ENCODE measurements around the gene DTNA.
A peak's percentile ranks its signal among the peaks of the same experiment; 100 is the strongest.

DTNA gene

DNA sequence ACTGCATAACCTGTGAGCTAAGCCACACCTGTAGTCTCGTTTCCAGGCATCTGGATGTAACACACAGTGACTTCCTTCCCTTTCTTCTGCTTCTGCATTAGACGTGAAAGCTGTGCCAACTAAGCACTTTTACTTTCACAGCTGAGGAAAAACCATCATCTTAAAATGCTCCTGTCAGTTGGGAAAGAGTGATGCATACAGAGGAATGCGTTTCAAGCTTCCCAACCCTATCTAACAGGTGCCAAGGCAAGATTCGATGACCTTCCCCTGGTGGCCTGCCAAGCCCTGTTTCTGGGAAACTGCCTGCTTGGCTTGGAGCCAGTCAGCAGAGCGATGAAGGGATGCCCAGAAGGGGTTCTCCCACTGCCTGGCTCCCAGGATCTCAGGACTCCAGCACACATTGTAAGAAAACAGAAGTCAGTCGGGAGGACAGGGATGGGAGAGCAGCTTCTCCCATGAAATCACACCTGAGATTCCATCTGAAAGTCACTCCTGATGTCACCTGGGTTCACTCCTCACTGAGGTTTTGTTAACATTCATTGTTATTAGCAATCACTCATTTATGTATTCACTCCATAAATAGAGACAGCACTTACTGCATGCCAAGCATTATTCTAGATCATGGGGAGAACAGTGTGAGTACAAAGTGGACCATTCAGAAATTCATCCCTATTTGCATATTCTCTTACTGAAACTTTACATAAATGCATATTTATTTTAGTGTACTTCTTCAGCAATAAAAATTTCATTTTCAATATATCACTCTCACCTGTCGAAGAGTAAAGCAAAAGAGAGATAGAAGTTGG lies 64.1 kb downstream of the DTNA start:
- peak; percentile 42 for DNase-seq

- DNase-seq: no peak
Measured at GRCh38 chr18:34775461-34775860, 65.4 kb downstream of the DTNA start.

- DNase-seq: no peak
Measured at GRCh38 chr18:34779112-34779511, 69.0 kb downstream of the DTNA start.

- DNase-seq: no peak
Measured at GRCh38 chr18:34780856-34781255, 70.8 kb downstream of the DTNA start.

DNA sequence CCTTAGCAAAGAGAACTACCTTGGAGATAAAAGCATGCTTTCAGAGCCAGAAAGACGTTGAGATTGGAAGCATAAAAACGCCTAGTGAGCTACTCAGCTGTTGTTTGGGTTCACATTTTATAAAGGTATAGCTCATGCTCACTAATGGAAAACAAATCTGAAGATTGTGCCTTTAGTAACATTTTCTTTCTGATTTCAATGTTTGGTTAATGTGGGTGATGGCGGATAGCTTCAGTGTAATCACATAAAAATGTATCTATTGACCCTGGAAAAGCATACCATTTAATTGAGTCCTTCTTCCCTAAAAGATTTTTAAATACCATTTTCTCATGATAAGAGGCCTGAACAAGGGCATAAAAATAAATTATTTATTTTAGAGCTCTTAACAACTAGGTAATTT lies 73.4 kb downstream of the DTNA start:
- DNase-seq: no peak

GRCh38 chr18:34786162-34786741 lies 76.2 kb downstream of the DTNA start:
- no peak for DNase-seq

GRCh38 chr18:34787931-34788532 lies 77.9 kb downstream of the DTNA start:
- DNase-seq: peak; percentile 60

GRCh38 chr18:34789768-34790344 lies 79.8 kb downstream of the DTNA start:
- DNase-seq: no peak

DNA sequence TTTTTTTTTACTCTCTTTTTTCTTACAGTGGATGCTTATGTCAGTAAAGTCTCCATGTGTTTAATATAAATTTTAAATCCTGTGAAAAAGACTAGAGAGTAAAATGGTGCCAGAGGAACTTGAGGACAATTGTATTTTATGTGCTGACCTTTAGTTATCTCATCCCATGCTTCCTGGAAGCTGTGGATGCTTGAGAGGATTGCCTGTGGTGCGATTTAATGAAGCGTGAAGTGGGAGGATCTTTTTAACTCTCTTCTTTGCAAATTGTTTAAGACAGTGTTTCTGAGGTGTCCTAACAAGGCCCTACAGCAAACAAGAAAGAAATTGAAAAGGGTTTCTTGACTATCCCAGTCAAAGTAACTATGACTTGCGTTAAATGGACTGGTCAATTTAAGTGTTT lies 84.2 kb downstream of the DTNA start:
- DNase-seq: no peak

GRCh38 chr18:34795070-34795732 lies 85.1 kb downstream of the DTNA start:
- no peak for DNase-seq

DNA sequence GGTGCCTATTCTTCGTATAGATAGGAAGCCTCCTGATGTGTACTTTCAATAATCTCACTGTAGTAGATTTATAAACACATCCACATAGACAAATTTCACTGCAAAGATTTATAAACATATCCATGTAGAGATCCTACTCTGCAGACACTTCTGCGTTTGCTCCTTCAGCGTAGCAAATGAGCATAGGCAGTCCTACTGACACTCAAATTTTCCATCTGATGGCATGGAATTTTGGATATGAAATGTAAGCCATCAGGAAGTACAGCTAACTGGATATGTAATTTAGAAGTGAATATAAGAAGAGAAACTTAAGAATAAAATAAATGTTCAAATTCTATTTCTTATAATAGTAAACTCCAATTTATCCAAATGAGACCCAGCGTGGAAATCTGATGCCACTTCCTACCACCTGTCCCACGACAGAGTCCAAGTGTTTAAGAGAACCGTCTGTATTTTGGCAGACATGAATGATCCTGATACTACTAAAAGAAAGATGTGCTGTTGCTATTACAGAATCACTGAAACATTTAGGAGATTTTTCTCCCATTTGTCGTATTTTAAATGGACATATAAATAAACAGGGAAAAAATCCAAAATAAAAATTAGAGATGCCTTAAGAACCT lies 86.0 kb downstream of the DTNA start:
- DNase-seq: no peak

DNA sequence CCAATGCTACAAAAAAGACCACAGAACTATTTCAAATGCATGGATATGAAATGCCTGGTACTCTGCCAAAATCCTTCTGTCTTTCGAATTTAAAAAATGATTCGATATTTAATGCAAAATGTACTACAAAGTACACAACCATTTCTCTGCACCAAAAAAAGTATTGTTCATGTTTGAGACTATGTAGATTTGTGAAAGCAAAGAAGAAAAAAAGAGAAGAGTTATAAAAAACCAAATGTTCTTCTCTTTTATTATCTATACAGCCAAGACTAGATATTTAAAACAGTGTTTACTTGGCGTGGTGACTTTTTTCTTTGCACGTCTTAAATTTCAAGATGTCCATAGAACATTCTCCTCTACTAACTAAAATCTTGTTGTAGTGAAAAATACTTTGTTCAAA lies 89.2 kb downstream of the DTNA start:
- DNase-seq: no peak

GRCh38 chr18:34800381-34800780 lies 90.3 kb downstream of the DTNA start:
- no peak for DNase-seq

DNA sequence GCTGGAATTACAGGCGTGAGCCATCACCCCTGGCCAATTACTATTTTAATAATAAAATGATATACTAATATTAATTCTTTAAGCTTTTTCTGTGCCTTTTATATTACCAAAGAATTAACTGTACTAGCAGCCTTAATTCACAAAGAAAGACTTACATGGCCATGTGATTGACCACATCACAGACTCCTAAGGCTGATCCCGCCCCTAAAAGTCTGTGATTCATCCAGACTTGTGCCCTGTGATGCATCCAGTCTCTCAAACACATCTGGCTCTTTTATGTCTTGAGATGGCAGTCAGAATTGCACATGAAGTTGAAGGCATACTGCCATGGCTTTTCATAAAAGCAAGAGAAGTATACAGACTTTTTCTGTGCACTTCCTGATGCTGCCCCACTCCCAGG lies 91.7 kb downstream of the DTNA start:
- no peak for DNase-seq

GRCh38 chr18:34802959-34803358 lies 92.9 kb downstream of the DTNA start:
- no peak for DNase-seq

- no peak for DNase-seq
Measured at GRCh38 chr18:34803877-34804400, 93.8 kb downstream of the DTNA start.

DNA sequence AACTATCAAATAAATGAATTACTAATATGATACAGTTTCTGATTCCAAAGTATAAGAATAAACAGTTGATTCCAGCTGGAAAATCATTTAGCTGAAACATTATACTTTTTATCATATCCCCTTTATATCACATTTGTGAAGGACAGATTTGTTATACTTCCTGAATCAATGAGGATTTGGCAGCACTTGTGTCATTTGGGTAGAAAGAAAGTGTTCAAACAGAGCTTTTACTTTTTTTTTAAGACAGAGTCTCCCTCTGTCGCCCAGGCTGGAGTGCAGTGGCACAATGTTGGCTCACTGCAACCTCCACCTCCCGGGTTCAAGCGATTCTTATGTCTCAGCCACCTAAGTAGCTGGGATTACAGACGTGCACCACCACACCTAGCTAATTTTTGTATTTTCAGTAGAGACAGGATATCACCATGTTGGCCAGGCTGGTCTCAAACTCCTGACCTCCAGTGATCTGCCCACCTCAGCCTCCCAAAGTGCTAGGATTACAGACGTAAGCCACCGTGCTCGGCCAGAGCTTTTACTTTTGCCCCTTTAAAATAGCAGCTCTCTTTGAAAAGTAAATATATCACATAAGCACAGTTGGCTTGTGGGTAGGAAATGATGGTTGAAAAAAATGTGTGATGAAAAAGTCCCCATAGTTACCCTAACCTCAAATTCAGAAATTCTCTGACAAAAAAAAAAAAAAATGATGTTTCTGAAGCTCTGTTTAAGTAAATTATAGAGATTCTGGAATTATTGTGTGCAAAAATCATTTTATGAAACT lies 95.2 kb downstream of the DTNA start:
- no peak for DNase-seq

DNA sequence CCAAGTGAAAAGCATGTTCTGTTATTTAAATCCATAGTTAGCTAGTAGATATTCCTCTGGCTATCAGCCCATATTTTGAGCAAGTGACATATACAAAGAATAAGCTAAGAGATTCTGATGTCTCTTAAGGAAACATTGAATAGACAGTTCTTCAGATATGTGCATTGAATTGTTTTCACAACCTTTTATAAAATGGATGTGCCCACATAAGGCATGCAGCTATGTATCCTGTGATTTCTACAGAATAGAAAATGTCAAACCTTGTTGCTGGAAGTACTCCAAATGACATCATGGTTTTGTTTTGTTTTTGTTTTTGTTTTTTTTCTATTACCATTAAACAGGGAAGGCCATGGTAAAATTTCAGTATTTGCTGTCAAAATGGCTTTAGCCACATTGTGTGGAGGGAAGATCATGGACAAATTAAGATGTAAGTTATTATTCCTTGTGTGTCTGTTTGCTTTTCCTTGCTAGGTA lies 95.8 kb downstream of the DTNA start:
- no peak for DNase-seq

DNA sequence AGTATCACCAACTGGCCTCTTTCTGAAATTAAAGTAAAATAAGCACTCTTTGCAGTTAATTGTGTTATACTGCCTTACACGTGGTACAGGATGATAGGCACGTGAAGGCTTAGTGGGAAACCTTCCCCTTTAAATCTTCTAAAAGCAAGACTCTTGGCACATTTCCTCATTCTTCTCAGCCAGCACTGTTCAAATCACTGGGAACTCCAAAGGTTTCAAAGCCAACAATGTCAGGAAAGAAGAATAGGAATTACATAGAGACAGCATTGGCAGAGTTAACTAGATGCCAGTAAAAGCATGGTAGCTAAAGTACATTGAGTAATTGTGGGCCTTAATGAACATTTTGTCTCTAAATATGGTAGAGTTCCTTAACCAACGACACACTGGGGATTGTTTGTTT lies 96.4 kb downstream of the DTNA start:
- no peak for DNase-seq

DNA sequence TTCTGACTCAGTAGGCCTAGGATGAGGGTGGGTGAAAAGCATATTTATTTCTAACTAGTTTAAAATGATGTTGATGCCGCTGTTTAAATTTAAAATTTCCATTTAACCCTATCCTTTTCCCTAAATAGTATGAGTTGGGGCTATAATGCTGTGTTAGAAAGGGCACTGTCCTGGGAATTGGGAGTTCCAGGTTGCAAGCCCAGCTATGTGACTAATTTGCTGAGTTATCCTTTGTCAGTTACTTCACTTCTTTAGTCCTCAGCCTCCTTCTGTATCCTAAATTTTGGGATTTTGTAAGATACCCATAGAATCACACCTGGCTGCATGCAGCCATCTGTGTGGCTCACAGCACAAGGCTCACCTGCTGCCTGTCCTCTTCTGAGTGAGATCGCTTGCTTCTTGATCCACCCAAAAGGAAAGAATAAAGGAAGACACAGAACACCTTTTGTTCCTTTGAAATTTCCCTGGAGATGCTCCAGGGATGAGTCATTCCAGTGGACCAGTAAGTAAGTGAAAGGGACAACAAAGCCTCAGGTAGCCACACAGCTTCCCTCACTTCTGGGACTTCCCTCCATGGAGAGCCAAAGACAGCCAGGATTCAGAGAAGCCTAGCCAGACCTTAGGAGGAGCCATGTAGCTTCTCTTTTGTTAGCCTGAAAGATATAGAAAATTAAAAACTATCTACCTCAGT lies 97.2 kb downstream of the DTNA start:
- DNase-seq: no peak

DNA sequence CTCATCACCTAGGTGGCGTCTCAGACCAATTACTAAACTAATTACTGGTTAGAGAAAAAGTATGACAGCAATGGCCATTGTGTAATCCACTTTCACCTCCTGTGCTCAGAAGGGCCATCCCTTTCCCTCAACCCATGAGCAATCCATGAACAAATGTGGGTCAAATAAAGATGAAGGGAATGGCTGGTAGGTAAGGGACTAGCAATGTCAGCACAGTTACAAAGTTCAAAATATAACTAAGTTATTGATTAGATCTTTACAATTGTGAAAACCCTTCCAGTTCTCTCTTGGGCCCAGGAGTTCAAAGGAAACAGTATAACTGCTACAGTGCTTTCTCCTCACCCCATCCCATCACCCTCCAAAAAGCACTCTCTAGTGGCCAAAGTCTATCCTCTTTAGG lies 98.3 kb downstream of the DTNA start:
- no peak for DNase-seq

Measured in DMS153 (cell line).